ENCODE measurements around the gene ZFP36L1.

Gene ZFP36L1, protein sequence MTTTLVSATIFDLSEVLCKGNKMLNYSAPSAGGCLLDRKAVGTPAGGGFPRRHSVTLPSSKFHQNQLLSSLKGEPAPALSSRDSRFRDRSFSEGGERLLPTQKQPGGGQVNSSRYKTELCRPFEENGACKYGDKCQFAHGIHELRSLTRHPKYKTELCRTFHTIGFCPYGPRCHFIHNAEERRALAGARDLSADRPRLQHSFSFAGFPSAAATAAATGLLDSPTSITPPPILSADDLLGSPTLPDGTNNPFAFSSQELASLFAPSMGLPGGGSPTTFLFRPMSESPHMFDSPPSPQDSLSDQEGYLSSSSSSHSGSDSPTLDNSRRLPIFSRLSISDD

DNA sequence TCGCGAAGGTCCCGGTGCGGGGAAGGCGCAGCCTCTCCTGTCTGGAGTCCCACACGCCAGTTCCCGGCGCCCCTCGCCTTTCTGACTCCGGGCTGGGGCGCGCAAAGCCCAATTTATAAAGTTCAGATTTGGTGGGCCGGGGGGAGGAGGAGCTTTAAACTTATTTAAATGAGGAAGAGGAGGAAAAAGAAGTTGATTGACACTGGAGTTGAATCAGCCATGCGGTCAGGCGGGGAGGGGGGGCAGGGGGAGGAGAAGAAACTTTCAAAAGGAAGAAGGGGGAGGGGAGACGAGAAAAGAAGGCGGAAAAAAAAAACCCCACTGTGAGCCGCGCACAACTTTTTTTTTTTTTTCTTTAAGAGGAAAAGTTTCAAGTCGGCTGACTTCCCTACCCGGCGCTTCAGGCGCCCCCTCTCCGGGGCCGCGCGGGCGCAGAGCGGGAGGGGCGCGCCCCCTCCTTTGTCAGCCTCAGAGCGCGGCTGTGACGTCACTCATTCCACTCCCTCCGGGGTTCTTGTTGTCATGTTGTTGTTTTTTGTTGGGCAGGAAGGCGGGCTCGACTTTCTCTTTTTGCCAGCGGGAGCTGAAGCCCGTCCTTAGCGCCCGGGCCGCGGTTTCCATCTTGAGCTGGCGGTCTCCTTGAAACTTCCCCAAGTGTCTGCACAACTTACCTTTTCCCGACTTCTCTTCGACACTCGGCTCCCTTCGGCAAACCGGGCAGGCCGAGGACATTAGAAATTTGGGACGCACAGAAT is at the start of gene ZFP36L1:
TSS of gene ZFP36L1 (minus strand) at position 89 of the 755 bp plus-strand sequence. CDS start 129 bp downstream, outside the sequence.
- in situ Hi-C loops (cut with HindIII; ENCODE audit: low pct_ligation_motif_present, low sequenced_read_pairs), result no loop called here
- Histone ChIP-seq H3K27ac (peak within 1 kb of the TSS; percentile 98), H3K4me3 (ENCODE audit: low read depth, low read length) (peak within 1 kb of the TSS; percentile 81), H3K27me3 (replicated peaks) (no peaks in the 10 kb centered on the region), H3K36me3 (replicated peaks) (peaks cover 21% of the 10 kb centered on the region)
- peak; percentile 85 for DNase-seq
- TF ChIP-seq, protein P1, sequence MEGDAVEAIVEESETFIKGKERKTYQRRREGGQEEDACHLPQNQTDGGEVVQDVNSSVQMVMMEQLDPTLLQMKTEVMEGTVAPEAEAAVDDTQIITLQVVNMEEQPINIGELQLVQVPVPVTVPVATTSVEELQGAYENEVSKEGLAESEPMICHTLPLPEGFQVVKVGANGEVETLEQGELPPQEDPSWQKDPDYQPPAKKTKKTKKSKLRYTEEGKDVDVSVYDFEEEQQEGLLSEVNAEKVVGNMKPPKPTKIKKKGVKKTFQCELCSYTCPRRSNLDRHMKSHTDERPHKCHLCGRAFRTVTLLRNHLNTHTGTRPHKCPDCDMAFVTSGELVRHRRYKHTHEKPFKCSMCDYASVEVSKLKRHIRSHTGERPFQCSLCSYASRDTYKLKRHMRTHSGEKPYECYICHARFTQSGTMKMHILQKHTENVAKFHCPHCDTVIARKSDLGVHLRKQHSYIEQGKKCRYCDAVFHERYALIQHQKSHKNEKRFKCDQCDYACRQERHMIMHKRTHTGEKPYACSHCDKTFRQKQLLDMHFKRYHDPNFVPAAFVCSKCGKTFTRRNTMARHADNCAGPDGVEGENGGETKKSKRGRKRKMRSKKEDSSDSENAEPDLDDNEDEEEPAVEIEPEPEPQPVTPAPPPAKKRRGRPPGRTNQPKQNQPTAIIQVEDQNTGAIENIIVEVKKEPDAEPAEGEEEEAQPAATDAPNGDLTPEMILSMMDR (IDR thresholded peaks at IDR 0.05; ENCODE audit: low read depth, low read length, missing control alignments), result no peak

DNA sequence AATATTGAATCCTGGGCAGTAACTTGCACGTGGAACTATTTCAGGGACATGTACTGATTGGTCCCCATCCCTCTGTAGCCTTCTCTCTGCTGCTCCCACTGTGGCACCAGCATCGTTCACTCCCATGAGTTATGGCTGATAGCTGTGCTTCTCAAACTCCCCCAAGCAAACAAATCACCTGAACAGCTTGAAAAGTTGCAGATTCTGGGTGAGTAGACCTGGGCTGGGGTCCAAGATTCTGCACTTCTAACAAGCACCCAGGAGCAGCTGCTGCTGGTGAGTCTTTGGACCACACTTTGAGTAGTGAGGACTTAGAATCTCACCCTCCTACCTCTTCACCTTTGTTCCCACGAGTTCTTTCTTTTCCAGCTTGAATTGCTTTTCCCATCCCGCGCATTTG is 49.4 kb upstream of the ZFP36L1 start:
- TF ChIP-seq, protein P1 (IDR thresholded peaks at IDR 0.05; ENCODE audit: low read depth, low read length, missing control alignments), result no peak
- H3K27me3 ChIP-seq (replicated peaks), result no peaks in the 10 kb centered on the region
- no peak overlapping the region for H3K27ac ChIP-seq
- no peak overlapping the region for H3K4me3 ChIP-seq (ENCODE audit: low read depth, low read length)
- DNase-seq, result no peak
- H3K36me3 ChIP-seq (replicated peaks), result peaks cover 6% of the 10 kb centered on the region
- in situ Hi-C loops (cut with HindIII; ENCODE audit: low pct_ligation_motif_present, low sequenced_read_pairs), result no loop called here

DNA sequence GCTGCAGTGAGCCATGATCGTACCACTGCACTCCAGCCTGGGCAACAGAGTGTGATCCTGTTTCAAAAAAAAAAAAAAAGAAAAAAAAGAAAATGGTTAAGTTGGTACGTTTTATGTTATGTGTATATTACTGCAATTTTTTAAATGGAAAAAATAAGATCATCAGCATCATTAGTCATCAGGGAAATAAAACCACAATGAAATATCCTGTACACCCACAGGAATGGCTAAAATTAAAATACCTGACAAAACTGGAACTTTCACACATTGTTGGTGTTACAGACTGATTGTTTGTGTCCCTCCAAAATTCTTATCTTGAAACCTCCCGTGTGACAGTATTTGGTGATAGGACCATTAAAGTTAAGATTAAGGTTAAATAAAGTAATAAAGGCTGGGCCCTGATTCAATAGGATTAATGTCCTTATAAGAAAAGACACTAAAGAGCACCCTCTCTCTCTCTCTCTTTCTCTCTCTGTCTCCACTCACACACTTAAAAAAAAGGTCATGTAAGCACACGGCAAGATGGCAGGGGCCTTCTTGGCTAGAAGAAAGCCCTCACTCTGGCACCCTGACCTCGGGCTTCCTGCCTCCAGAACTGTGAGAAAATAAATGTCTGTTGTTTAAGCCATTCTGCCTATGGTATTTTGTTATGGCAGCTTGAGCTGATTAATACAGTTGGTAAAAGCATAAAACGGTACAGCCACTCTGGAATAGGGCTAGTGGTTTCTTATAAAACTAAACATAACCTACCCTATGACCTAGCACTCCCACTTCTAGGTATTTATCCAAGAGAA is 48.3 kb upstream of the ZFP36L1 start:
- Histone ChIP-seq H3K27ac (peak overlapping the region; percentile 11), H3K36me3 (replicated peaks) (peaks cover 6% of the 10 kb centered on the region), H3K4me3 (ENCODE audit: low read depth, low read length) (no peak overlapping the region), H3K27me3 (replicated peaks) (no peaks in the 10 kb centered on the region)
- in situ Hi-C loops (cut with HindIII; ENCODE audit: low pct_ligation_motif_present, low sequenced_read_pairs), result no loop called here
- no peak for DNase-seq
- TF ChIP-seq, protein P1 (IDR thresholded peaks at IDR 0.05; ENCODE audit: low read depth, low read length, missing control alignments), result no peak

DNA sequence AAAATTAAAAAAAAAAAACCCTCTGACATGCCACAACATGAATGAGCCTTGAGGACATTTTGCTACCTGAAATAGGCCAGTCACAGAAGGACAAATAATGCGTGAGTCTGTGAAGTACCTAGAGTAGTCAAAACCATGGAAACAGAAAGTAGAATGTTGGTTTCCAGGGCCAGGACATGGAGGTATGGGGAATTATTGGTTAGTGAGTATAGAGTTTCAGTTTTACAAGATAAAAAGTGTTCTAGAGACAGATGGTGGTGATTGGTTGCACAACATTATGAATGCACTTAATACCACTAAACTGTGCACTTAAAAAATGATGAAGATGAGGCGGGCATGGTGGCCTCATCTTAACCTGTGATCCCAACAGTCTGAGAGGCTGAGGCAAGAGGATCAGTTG is 47.6 kb upstream of the ZFP36L1 start:
- Histone ChIP-seq H3K27me3 (replicated peaks) (no peaks in the 10 kb centered on the region), H3K4me3 (ENCODE audit: low read depth, low read length) (no peak overlapping the region), H3K27ac (no peak overlapping the region), H3K36me3 (replicated peaks) (peaks cover 8% of the 10 kb centered on the region)
- in situ Hi-C loops (cut with HindIII; ENCODE audit: low pct_ligation_motif_present, low sequenced_read_pairs), result no loop called here
- TF ChIP-seq, protein P1 (IDR thresholded peaks at IDR 0.05; ENCODE audit: low read depth, low read length, missing control alignments), result no peak
- no peak for DNase-seq

DNA sequence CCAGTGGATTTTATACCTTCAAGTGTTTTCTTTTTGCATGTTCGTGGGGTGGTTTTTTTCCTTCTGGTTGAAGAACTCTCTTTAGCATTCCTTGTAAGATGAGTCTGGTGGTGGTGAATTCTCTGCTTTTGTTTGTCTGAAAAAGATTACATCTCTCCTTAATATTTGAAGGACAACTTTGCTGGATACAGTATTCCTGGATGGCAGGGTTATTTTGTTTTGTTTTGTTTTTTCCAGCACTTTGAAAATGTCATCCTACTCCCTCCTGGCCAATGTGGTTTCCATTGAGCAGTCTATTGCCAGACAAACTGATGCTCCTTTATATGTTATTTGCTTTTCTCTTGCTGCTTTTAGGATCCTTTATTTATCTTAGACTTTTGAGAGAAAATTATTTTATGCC is 43.2 kb upstream of the ZFP36L1 start:
- no peak overlapping the region for H3K27ac ChIP-seq
- TF ChIP-seq, protein P1 (IDR thresholded peaks at IDR 0.05; ENCODE audit: low read depth, low read length, missing control alignments), result no peak
- H3K36me3 ChIP-seq (replicated peaks), result peaks cover 8% of the 10 kb centered on the region
- H3K4me3 ChIP-seq (ENCODE audit: low read depth, low read length), result no peak overlapping the region
- in situ Hi-C loops (cut with HindIII; ENCODE audit: low pct_ligation_motif_present, low sequenced_read_pairs), result no loop called here
- no peak for DNase-seq
- H3K27me3 ChIP-seq (replicated peaks), result no peaks in the 10 kb centered on the region

All from brain microvascular endothelial cell (primary cell).